Smooth muscle cell (in vitro differentiated cells): ENCODE data around the gene SSNA1. TPM values are rescaled to one million over a fixed set of nuclear protein-coding genes. Genes with fewer than 3 reads are reported as not detected.
A peak's percentile ranks its signal among the peaks of the same experiment; 100 is the strongest.

Experiments
- DNase-seq: peaks from one replicate; lab custom pipeline; 2025; ENCODE audit not compliant: unreplicated experiment; lab: John Stamatoyannopoulos, UW
- H2AFZ ChIP-seq: fragments of 200-600 bp; sonication (generic); 2 replicates; pipeline ENCODE4 v1.6.0; 2016; ENCODE audit warnings: antibody characterized with exemption, low read depth, mild to moderate bottlenecking
- H3F3A ChIP-seq: fragments of 200-600 bp; sonication (generic); 2 replicates; pipeline ENCODE4 v1.6.0; 2017; ENCODE audit warnings: antibody characterized with exemption, low read depth
- H3K27ac ChIP-seq: fragments of 200-600 bp; sonication (generic); 2 replicates; pipeline ENCODE4 v1.5.1; 2016; ENCODE audit warnings: low read depth, mild to moderate bottlenecking
- H3K27me3 ChIP-seq: fragments of 200-600 bp; sonication (generic); 2 replicates; pipeline ENCODE4 v1.6.1; 2016; ENCODE audit warnings: low read depth, mild to moderate bottlenecking
- H3K36me3 ChIP-seq: fragments of 200-600 bp; sonication (generic); 2 replicates; pipeline ENCODE4 v1.5.1; 2016; ENCODE audit warnings: low read depth
- H3K4me1 ChIP-seq: fragments of 200-600 bp; sonication (generic); 2 replicates; pipeline ENCODE4 v1.5.1; 2016; ENCODE audit warnings: low read depth
- H3K4me2 ChIP-seq: fragments of 200-600 bp; sonication (generic); 2 replicates; pipeline ENCODE4 v1.6.0; 2016; ENCODE audit warnings: mild to moderate bottlenecking
- H3K4me3 ChIP-seq: fragments of 200-600 bp; sonication (generic); 2 replicates; pipeline ENCODE4 v1.5.1; 2016; ENCODE audit warnings: mild to moderate bottlenecking
- H3K79me2 ChIP-seq: fragments of 200-600 bp; sonication (generic); 2 replicates; pipeline ENCODE4 v1.6.0; 2016; ENCODE audit warnings: low read depth, mild to moderate bottlenecking
- H3K9ac ChIP-seq: fragments of 200-600 bp; sonication (generic); 2 replicates; pipeline ENCODE4 v1.6.0; 2016; ENCODE audit warnings: low read depth
- H3K9me3 ChIP-seq: fragments of 200-600 bp; sonication (generic); replicated peaks from 2 replicates; pipeline ENCODE4 v1.5.1; 2016; ENCODE audit warnings: low read depth
- H4K20me1 ChIP-seq: fragments of 200-600 bp; sonication (generic); 2 replicates; pipeline ENCODE4 v1.6.0; 2016; ENCODE audit warnings: low read depth
- CTCF ChIP-seq: fragments of 200-600 bp; sonication (generic); IDR thresholded peaks from 2 replicates; pipeline ENCODE4 v1.5.1; 2017; ENCODE audit warnings: borderline replicate concordance, mild to moderate bottlenecking, antibody characterized with exemption; ENCODE audit not compliant: insufficient read depth, poor library complexity, severe bottlenecking
- WGBS: methylation state at CpG from one replicate; pipeline ENCODE4 v1.1.7; 2016; ENCODE audit warnings: low lambda C conversion rate; 5-methylcytosine and 5-hydroxymethylcytosine counted together
- polyA plus RNA-seq: library from polyadenylated mRNA; unstranded; fragments of >200 nt; fragmentation: Nextera tagmentation; extraction: Ambion mirVana; gene quantifications from 2 replicates; pipeline ENCODE4 v1.2.1, GENCODE V29; 2016
- total RNA-seq: library from RNA; depleted of rRNA; stranded (reverse); fragments of >200 nt; gene quantifications from 2 replicates; pipeline ENCODE4 v1.2.3, GENCODE V29; 2014

Gene SSNA1
- total and polyA plus RNA-seq, 2 experiments from 2014 or later: 69.5 to 84.9 TPM

- Histone ChIP-seq H3F3A (peaks cover 12% of the 10 kb centered on the region), H3K79me2 (peaks cover 46% of the 10 kb centered on the region), H3K27me3 (no peaks in the 10 kb centered on the region), H3K9ac (peak overlapping the region; percentile 96), H3K4me3 (peak overlapping the region; percentile 88), H3K4me2 (peak overlapping the region; percentile 100), H3K27ac (peak overlapping the region; percentile 96), H2AFZ (peak overlapping the region; percentile 33), H4K20me1 (peaks cover 21% of the 10 kb centered on the region), H3K36me3 (no peaks in the 10 kb centered on the region), H3K4me1 (peaks cover 20% of the 10 kb centered on the region), H3K9me3 (no peaks in the 10 kb centered on the region)
- 47% methylated on average over 23 of the region's 23 CpGs for WGBS
- no peak for DNase-seq
- no peak for TF ChIP-seq CTCF
Measured at GRCh38 chr9:137189297-137190295, 1.1 kb downstream of the SSNA1 start.

DNA sequence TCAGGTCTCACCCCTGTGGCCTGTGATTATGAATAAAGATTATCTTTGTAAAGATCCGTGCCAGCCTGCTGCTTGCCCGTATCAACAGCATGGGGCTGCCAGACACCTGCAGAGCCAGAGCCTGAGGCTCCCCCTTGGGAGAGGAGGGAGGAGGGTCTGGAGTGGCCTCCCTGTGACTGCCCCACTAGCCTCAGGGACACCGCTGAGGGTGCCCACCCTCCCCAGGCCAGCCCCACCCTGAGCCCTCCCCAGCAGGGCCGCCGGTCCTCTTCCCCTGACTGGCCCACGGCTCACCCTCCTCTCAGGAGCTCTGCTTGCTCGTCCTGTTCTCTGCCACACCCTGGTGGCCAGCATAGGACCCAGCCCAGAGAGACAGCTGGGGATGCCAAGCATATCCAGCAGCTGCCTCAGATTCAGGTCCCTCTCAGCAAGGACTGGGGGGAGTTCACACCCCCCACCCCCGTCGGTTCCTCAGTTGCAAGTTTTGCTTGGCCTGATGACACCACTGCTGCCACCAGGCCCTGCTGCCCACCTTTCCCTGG lies 1.9 kb downstream of the SSNA1 start:
- DNase-seq: no peak
- Histone ChIP-seq H3K9ac (peak overlapping the region; percentile 96), H3K9me3 (no peaks in the 10 kb centered on the region), H3K4me2 (peak overlapping the region; percentile 100), H3K27me3 (no peaks in the 10 kb centered on the region), H3K36me3 (no peaks in the 10 kb centered on the region), H3K27ac (peak overlapping the region; percentile 96), H3K4me3 (no peak overlapping the region), H3F3A (peaks cover 12% of the 10 kb centered on the region), H3K79me2 (peaks cover 50% of the 10 kb centered on the region), H2AFZ (no peak overlapping the region), H4K20me1 (peaks cover 29% of the 10 kb centered on the region), H3K4me1 (peaks cover 20% of the 10 kb centered on the region)
- no peak for TF ChIP-seq CTCF
- 90% methylated on average over 5 of the region's 9 CpGs for WGBS

DNA sequence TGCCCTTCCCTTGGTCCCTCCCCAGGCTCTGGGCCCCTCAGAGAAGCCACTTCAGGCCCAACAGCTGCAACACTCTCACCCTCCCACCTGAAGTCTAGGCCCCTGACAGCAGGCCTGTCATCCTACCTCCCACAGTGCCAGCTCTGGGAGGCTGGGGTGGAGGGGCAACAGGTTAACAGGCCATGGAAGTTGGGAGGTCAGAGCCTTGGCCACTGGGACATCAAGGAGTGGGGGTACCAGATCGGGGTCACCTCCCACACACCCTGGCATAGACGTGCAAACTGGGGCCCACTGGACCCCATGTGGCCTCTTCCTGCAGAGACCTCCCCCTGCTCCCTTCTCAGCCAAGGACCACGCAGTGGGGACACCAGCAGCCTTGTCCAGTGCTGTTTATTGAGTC lies 2.8 kb downstream of the SSNA1 start:
- Histone ChIP-seq H3K4me3 (no peak overlapping the region), H3K9ac (no peak overlapping the region), H4K20me1 (peaks cover 38% of the 10 kb centered on the region), H3K36me3 (no peaks in the 10 kb centered on the region), H3K79me2 (peaks cover 46% of the 10 kb centered on the region), H3K4me2 (no peak overlapping the region), H3K4me1 (peaks cover 20% of the 10 kb centered on the region), H3K9me3 (no peaks in the 10 kb centered on the region), H2AFZ (no peak overlapping the region), H3K27ac (no peak overlapping the region), H3K27me3 (no peaks in the 10 kb centered on the region), H3F3A (peaks cover 12% of the 10 kb centered on the region)
- no peak for DNase-seq
- 89% methylated on average over 3 of the region's 3 CpGs for WGBS
- TF ChIP-seq CTCF: no peak
